ENCODE data around the gene CMSS1. TPM values are rescaled to one million over a fixed set of nuclear protein-coding genes. Genes with fewer than 3 reads are reported as not detected.

The CMSS1 gene
- total RNA-seq, 1 donor from 2014 or later: 8.2 TPM

DNA sequence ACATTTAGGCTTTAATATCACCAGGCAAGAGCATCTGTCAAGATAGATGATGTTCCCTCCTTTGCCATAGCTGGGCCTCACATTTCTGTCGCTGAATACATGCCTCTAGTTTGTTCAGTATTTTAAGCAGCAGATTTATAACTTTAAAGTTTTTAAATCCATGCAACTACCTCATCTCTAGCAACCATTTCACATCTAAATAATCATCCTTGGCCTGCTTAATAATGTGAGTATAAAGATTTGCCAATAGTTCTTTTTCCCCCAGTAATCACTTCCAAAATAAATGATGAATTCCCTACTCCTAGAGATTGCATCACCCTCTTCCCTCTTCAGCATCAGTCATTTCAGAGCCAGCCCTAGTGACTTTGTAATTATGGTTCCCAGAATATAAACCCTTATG lies 332.8 kb downstream of the CMSS1 start:
- DNase-seq (ENCODE audit: low spot score in 2 of 2): no peak
- no peak for FAIRE-seq

DNA sequence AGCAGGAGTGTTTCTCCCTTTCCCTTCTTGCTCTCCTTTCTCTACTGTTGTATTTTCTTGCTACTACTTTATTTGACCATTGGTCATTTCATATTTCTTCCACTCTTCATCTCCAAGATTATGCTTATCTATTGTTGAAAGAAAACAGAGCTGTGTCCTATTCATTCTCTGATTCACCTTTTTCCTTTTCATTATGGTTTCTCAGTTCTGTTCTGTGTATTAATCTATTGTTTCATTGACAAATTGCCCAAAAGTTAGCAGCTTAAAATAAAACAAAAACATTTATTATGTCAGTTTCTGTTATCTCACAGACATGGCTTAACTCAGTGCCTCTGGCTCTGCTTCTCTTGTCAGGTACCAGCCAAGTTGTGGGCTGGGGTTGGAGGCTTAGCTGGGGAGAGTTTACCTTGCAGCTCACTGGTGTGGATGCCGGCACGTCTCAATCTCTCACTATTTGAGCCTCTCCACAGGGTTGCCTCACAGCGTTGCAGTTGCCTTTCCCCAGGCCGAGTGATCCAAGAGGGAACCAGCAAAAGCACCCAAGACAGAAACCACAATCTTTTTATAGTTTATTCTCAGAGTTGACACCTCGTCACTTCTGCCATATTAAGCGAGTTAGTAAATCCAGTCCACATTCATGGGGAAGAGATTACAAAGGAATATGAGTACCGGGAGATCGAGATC lies 333.5 kb downstream of the CMSS1 start:
- DNase-seq (ENCODE audit: low spot score in 2 of 2): no peak
- FAIRE-seq: no peak

DNA sequence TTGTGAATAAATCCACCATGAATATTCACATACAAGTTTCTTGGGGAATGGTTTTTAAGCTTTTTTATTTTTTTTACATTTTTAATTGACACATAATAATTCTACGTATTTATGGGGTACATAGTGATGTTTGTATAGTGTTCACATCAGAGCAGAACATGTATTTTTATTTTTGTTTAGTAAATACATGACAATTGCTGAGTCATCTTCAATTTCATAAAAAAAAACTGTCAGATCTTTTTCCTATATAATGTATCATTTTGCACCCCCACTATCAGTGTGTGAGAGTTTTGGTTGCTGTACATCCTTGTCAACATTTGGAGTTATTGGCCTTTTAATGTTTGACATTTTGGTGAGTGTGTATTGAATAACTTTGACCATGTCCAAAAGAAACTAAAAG lies 336.5 kb downstream of the CMSS1 start:
- FAIRE-seq: no peak
- no peak for DNase-seq (ENCODE audit: low spot score in 2 of 2)

DNA sequence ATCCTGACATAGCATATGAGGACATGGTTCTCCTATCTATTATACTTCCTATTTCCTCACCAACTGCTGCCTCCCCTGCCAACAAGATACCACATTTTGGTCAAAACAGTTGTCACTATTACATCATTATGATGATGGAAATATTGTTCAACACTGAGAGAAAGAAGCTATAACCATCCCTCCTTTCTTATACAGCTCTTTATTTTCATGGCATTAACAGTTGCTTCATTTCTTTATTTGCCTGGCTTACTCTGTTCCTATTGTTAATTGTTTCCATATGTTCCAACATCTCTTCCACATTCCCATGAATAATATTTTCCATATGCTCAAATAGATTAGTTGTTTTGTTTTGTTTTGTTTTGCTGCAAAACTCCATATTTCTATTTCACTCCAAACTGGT lies 337.5 kb downstream of the CMSS1 start:
- FAIRE-seq (no peak), DNase-seq (ENCODE audit: low spot score in 2 of 2) (no peak)

DNA sequence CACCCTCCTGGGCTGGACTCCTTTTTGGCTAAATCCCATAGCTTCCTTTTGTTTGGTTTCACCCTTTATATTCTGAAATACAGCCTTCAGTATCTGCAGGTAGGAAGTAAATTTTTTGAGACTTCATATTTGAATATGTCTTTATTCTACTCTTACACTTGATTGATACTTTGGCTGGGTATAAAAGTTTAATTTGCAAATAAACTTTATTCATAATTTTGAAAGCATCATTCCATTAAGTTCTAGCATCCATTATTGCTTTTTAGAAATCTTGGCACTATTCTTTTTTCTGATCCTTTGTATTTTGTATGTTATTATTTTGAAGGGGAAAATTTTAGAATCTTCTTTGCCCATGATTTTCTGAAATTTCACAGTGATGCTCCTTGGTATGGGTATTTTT lies 337.9 kb downstream of the CMSS1 start:
- no peak for FAIRE-seq
- no peak for DNase-seq (ENCODE audit: low spot score in 2 of 2)

DNA sequence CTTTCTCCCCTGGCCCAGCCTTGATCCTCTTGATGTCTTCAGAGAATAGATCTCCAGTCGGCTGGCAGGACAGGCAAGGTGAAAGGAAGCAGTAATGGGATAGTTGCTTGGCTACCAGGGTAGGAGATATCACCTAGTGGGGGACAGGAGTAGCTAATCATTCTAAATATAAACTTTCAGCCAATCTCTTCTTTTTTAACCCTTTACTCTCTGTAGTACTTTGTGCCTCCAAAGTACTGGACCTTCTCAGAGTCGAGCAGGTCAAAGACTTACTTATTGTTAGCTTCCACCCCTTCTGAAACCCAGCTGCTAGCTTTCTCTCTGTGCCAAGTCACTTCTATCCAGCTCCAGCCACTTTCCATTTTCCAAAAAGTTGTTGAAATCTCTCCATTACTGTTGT lies 340.0 kb downstream of the CMSS1 start:
- FAIRE-seq (no peak), DNase-seq (ENCODE audit: low spot score in 2 of 2) (no peak)

DNA sequence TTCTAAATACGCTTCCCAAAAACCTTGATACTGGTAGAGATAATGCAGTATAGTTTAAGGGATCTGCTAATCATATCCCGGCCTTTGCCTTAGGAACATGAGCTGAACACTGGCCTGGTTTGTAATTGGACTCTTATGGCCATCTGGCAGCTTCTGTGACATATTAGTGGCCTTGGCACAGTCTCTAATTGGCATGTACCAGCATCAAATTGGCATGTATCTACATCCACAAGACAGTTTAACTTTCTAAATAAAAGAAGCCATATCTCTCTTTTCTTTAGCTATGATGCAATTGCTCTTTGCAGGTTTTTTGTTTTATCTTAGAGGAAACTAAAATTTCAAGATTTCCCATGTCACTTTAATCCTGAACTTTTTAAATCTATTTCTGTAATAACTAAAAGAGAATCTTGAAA lies 341.3 kb downstream of the CMSS1 start:
- DNase-seq (ENCODE audit: low spot score in 2 of 2) (no peak), FAIRE-seq (no peak)

DNA sequence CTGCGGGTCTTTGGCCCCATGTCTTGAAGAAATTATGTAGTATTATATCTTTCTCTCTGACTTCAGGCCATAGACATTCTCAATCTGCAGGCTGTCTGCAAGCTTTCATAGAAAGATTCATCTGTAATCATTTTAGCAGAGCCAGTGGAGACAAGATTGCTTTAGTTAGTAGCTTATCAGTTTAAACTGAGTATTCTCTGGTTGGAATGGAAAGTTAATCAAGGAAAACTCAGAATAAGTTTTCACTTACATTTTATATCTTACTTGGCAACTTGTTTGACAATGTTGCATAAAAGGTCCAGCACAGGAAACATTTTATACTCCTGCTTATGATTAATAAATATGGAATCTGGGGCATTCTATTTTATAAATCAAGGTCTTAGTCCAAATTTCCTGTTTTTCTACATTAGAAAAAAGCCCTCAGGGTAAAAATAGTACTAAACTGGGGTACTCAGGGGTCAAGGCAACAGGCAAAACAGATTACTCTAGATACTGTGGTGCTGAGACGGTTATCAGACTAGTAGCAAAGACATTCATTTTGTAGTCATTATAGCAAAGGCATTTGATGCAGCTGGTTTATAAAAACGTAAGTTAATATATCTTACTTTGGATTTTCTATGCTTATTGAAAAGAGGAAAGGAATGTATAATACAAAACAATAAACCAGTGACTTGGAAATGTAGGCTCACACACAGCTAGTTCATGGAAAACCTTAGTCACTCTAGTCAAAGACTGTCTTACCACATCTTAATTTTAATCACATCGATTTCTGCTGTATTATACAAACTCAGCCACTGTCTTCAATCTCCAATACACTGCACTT lies 341.9 kb downstream of the CMSS1 start:
- DNase-seq (ENCODE audit: low spot score in 2 of 2) (no peak), FAIRE-seq (no peak)

DNA sequence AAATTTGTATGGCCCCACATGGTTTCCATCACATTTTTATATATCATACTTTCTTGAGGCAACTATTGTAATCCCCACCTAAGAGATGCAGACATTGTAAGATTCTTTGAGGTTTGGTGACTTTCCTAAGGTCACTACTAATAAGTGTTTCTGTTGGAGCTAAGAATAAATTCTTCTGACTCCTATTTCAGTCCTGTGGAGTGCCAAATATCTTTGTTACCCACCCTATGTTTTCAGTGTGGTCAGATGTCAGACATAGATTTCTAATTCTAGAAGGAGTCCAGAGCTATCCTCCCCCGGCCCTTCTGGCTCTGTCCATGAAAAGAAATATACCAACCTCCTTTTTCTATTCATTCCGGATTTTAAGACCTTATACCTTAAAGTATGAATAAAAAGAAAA lies 342.9 kb downstream of the CMSS1 start:
- FAIRE-seq: no peak
- no peak for DNase-seq (ENCODE audit: low spot score in 2 of 2)

DNA sequence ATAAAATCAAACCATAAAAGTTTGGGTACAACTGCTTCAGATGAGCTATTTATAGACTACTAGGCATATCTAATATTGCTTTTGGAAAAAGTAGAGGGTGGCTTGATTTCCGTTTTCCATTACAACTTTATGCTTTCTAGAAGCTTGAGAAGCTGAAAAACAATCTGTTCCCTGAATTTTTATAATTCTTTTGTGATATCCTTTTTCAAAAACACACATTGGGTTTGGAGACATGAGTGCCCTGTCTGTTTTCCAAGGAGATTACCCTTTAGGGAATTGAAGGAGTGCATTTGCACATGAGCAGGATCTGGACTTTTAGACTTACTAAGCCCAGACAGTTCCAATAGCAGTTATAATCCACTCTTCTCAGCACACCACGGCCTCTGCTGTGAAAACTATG lies 346.1 kb downstream of the CMSS1 start:
- FAIRE-seq (no peak), DNase-seq (ENCODE audit: low spot score in 2 of 2) (no peak)

DNA sequence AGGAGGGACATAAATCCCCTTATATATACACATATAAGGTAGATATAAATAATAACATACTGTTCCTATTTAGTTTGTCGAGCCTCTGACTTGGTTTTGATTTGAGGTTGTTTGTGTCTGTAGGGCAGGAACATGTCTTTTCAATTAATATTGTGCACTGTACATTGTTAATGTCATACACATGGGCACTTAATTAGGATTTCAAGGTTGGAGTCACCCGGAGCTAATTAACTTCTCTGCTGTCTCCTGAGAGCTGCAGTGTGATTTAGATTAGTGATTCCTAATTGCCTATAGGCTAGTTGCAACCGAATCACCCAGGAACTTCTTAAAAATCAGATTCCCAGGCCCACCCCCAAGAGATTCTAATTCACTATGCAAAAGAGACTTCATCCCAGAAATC lies 347.1 kb downstream of the CMSS1 start:
- DNase-seq (ENCODE audit: low spot score in 2 of 2) (no peak), FAIRE-seq (no peak)

DNA sequence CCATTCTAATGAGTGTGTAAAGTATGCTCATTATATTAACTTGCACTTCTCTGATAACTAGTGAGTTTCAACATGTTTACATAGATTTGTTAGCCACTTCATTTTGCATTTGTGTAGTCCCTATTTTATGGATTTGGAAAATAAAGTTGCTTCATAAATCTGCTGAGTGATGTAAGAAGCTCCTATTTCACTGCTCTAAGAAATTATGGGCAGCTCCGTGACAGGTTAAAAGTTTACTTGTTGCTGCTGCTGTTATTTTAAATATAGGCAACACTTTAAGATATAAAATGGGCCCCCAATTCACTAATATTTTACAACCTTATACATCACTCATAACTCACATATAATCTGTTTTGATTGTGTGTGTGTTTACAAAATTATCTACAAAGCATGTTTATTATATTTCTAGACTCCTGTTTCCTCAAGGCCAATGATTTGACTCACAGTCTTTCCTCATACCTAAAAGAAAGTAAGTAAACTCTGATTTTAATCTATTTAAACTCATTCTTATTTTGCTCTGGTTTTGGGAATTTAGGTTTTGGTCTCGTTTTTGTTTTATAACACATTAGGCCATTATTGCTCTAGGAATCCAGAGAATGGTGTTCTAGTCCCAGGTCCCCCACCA lies 348.4 kb downstream of the CMSS1 start:
- no peak for DNase-seq (ENCODE audit: low spot score in 2 of 2)

DNA sequence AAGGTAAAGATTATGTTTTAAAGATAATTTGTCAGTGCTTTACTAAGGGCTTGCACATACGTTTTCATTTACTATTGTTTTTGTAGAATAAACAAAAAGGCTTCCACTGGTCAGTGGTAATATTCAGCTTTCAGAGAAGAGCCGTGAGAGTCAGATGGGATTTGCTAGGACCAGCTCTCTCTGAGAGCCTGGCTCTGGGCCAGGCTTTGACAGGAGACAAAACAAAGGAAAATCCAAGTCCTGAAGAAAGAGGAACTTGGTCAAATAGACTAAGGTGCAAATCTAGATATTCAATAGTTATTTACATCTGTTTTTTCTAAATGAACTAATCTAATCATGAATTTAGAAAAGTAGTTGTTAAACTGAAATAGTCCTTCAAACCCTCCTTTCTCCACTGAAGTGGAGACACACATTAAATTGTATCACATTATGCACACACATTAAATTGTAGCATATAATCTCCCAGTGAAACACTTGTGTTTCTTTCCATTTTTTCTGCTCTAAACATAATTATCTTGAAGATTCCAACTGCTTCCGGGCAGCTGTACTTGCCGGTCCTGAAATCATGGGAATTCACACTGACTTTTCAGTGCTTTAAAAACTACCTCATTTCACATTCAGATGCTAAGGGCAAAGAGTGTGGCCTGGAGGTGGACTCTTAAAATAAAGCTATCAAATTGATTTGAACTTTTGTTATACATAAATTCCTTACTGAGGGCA lies 351.7 kb downstream of the CMSS1 start:
- FAIRE-seq (no peak), DNase-seq (ENCODE audit: low spot score in 2 of 2) (no peak)

More for the DNA sequence above, 348.4 kb downstream of the CMSS1 start:
- FAIRE-seq: no peak

DNA sequence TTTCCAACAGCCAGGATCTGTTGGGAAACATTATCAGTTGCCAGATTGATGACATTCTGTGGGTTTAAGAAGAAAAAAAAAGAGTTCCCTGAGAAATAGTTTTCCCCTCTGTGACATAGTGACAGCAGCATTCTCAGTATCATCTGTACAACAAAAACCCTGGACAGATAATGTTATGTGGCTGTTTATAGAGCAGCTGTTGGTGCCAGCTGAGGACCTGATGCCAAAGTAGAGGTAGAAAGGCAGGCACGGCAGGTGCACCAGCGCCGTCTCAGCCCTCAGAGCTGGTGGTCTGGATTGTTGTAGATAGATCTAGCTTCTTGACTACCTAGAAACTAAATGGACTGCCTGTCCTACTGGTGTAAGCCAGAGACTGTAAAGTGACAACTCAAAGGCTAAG lies 352.8 kb downstream of the CMSS1 start:
- FAIRE-seq (no peak), DNase-seq (ENCODE audit: low spot score in 2 of 2) (no peak)

DNA sequence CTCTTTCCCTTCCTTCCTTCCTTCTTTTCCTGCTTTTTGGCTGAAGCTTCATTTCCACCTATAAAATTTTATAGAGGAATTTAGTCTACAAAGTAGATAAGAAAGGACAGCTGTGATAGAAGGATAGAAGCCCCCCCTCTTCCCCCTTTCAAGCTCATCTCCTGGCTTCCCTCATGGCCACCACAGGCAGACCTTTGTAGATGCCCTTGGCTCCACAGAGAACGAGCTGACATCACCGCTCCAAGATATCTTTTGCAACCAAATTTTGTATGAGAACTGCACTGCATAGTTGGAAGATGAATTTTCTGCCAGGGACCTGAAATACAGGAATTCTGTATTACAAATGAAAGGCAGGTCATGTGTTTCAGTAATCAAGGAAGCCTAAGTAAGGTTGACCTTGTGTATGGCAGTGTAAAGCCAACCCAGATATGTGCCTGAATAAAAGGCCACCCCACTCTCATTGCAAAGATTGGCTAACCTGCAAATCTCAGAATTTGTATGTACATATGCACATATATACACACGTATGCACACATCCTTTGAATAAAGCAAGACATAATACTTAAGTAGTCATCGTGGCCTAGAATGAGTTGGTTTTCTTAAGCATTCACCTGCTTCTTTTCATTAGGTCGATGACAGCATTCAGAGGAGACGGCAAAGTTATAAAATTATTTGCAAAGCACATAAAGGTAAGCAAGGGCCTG lies 353.7 kb downstream of the CMSS1 start:
- FAIRE-seq (no peak), DNase-seq (ENCODE audit: low spot score in 2 of 2) (no peak)

DNA sequence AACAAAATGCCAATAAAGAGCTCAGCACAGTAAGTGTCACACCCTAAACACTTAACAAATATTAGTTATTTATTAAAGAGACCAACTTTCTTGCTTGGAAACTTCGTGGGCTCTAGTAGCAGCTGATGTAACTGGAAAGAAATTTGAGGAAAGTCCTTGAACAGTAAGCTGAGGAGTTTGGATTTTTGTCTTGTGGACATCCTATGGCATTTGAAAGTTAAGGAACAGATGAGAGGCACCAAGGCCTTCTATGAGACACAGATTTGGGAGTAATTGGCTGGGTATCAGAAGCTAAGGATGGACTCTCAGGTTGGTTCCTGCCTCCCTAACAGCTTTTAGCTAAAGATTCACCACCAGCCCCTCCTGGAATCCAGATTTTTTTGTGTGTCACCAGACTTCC lies 356.3 kb downstream of the CMSS1 start:
- no peak for DNase-seq (ENCODE audit: low spot score in 2 of 2)
- no peak for FAIRE-seq

DNA sequence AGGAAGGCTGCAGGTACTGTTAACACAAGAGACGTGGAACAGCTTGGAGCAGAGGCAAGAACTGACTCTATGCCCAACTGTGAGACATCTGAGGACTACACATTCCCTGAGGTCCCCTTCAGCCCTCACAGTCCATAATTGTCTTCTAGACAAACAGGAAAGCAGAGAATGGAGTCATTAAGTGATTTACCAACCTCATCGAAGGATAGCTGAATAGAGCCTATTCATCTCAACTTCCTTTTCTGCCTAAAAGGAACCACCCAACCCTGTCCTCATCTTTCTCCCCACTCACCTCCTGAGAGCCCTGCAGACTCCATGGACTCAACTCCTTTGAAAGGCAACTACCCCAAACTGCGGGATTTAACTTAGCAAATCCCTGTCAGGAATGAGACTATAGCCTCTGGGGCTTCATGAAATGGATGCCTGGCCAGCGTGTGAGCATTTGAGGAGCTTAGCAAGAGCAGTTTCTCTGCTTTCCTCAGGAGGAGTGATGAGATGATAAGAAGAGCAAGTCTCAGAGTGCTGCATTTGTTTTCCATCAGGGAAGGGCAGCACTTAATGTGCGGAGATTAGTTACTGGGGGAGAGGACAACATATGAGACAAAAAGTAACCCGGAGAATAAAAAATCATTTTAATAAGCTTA lies 358.1 kb downstream of the CMSS1 start:
- FAIRE-seq: no peak
- DNase-seq (ENCODE audit: low spot score in 2 of 2): no peak

DNA sequence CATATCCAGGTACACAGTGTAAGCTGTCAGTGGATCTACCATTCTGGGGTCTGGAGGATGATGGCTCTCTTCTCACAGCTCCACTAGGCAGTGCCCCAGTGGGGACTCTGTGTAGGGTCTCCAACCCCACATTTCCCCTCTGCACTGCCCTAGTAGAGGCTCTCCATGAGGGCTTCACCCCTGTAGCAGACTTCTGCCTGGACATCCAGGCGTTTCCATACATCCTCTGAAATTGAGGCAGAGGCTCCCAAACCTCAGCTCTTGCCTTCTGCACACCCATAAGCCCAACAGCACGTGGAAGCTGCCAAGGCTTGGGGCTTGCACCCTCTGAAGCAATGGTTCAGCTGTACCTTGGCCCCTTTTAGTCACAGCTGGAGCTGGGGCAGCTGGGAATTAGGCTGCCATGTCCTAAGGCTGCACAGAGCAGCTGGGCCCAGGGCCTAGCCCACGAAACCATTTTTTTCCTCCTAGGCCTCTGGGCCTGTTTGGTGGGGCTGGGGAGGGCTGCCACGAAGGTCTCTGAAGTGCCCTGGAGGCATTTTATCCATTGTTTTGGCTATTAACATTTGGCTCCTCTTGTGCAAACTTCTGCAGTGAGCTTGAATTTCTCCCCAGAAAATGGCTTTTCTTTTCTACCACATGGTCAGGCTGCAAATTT lies 362.2 kb downstream of the CMSS1 start:
- no peak for FAIRE-seq

DNA sequence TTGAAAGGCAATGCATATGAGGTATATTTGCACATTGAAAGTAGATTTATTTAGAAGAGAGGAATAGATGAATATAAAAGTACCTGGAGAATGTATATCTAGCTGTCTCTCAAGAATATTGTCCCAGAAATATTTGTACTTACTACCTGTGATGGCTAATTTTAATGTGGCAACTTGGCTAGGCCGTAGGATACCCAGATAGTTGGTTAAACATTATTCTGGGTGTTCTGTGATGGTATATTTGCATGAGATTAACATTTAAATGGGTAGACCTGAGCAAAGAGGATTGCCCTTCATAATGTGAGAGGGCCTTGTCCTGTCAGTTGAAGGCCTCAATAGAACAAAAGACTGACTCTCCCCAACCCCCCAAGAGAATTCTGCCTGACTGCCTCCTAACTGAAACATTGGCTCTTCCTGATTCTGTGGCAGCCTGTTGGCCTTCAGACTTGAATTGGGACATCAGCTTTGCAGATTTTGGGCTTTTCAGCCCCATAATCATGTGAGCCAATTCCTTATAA lies 366.0 kb downstream of the CMSS1 start:
- DNase-seq (ENCODE audit: low spot score in 2 of 2) (no peak), FAIRE-seq (no peak)

More for the DNA sequence above, 362.2 kb downstream of the CMSS1 start:
- DNase-seq (ENCODE audit: low spot score in 2 of 2): no peak
